Activated CD4-positive, alpha-beta T cell treated with anti-CD3 and anti-CD28 coated beads, Interleukin-2, Interleukin-4, amounts not matched to agents 100 ng/mL and 50 ng/mL, durations not matched to agents 16 hours and 8 hours (primary cell): ENCODE measurements around the gene SLC35A1.

Experiments
- DNase-seq: peaks from one replicate; pipeline ENCODE4 v3.0.0-alpha.2; 2020; ENCODE audit warnings: low spot score

SLC35A1 gene

DNA sequence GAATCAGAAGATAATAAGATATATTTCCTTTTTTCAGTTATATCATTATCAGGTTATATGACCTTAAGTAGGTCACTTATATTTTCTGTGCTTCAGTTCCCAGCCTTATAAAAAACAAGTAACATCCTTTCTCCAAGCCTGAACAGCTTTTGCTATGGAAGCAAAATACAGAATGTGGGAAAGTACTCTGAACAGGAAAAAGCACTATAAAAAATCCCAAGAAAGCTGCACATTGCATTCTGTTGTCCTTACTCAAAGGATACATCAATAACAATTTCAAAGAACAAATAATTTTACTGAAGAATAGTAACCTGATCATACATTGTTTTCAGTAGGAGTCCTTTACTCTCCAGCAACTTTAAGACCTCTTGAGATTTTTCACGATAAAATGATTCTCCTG, 56.4 kb downstream of the SLC35A1 start:
- no peak for DNase-seq

GRCh38 chr6:87534377-87535047, 61.7 kb downstream of the SLC35A1 start:
- no peak for DNase-seq

GRCh38 chr6:87538510-87539260, 65.9 kb downstream of the SLC35A1 start:
- DNase-seq = no peak

- no peak for DNase-seq
Observed at GRCh38 chr6:87539554-87539953, 66.8 kb downstream of the SLC35A1 start.

DNA sequence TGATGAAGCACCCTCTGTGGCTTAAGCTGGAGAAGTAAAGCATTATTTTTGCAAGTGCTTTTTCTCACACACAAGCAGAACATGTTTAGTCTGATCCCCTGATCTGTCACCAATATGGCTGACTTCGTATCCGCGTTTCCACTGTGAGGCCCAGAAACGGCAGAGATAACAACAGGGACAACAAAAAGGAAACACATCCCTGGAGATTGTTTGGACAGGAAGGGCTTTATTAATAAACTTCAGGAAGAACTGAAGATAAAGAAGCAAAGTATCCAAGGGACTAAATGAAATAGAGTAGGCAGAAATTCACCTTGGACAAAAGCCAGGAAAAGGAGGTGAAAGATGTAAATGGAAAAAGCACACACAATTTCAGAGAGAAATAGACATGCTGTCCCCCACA, 67.8 kb downstream of the SLC35A1 start:
- DNase-seq = no peak

DNA sequence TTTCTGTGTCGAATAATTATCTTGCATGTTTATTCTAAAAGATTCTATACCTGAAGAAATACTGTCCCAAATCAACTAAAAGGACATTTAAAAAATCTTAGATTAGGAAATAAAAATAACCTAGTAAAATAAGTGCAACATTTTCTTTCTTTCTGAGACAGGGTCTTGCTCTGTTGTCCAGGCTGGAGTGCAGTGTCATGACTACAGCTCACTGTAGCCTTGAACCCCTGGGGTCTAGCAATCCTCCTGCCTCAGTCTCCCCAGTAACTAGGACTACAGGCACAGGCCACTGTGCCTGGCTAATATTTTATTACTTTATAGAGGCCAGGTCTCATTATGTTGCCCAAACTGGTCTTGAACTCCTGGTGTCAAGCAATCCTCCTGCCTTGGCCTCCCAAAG, 68.3 kb downstream of the SLC35A1 start:
- no peak for DNase-seq

DNA sequence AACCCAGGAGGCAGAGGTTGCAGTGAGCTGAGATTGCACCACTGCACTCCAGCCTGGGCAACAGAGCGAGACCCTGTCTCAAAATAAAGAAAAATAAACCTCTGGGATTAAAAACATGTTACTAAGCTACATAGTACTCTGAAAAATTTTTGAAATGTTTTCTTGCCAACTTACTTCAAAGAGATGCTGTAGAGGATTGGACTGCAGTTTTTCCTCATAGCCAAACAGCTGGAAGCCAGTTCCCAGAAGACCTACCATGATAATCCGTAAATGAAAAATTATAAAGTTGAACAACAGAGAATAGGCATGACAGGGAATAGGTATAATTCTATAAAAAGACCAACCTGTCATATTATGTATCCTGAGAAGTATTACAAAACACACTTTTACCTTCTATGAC, 69.0 kb downstream of the SLC35A1 start:
- DNase-seq = no peak

DNA sequence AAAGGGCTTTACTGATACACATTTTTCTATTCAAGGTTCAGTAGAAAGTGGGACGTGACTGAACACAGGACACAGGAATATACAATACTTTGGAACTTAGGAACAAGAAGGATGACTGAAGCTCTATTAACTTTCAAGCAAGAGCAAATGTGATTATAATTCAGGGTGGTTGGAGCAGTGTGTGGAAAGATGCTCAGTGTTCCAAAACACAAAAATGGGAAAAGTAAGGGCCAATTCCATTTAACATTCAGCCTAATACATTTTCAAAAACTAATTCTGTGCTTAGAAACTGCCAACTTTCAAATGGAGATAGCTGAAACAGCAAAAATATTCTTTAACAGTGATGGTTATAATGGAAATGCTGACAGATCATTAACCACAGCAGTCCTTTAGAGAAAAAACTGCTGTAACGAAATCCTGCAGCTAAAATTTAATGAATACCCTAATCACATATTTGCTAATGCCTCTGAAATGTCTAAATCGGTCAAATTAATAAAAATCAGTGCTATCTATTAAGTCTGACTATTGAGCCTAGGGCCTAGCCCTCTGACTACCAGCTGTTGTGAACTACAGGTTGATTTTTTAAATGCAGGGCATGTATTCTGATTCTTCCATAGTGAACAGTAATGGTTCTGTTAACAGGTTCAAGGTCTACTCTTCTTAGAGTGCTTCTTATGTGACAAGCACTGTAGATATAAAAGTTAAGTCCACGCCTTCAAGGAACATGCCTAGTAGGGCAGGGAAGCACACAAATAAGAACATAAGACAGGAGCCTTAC, 71.1 kb downstream of the SLC35A1 start:
- no peak for DNase-seq

DNA sequence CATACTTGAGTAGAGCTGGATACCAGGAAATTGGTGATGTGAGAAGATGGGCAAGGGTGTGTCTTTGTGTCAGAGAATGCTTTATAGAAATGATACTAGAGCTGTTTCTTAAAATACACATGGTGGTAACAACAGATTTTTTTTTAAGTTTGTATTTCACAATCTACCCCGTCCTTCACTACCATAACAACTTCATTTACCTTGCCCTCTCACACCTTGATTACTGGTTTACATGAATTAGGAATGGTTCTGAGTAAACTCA, 71.6 kb downstream of the SLC35A1 start:
- no peak for DNase-seq

DNA sequence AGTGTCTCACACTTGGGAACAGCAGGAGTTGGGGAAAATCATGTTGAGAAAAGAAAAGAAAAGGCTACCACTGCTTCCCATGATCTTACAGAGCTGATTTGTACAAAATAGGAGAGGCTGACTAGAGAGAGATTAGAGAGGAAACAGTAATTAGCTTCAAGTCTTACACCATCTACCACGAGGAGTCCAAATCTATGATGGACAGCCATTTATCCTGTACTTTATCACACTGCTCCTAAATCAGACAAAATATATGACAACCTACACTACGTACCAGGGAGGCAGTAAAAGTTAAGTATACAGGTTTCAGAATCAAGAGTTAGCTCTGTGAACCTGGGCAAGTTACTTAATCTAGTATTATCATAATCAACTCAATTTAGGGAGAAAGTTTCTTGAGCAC, 79.0 kb downstream of the SLC35A1 start:
- DNase-seq = no peak

GRCh38 chr6:87553159-87553765, 80.5 kb downstream of the SLC35A1 start:
- no peak for DNase-seq

- DNase-seq = no peak
Observed at GRCh38 chr6:87555506-87555905, 82.7 kb downstream of the SLC35A1 start.

DNA sequence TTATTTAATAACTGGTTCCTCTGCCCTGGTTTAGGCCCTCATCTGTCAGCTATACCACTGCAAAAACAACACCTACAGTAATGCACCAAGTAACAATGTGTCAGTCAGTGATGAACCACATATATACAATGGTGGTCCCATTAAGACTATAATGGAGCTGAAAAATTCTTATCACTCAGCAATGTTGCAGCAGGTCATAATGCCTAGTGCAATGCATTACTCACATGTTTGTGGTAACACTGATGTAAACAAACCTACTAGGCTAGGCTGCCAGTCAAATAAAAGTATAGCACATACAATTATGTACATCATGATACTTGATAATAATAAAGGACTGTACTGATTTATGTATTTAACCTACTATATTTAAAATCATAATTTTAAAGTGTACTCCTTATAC, 85.7 kb downstream of the SLC35A1 start:
- no peak for DNase-seq

- no peak for DNase-seq
Observed at GRCh38 chr6:87561017-87561416, 88.2 kb downstream of the SLC35A1 start.
